Adrenal gland (tissue), 5 donors: ENCODE measurements around the gene EXOC6.

ENCODE experiments used
- CTCF ChIP-seq, 6 experiments: fragments of 450-650 bp in 4 of 6; fragments of 200-600 bp in 2 of 6; sonication (generic) in 1 of 6; IDR thresholded peaks; 1 replicate in 5 of 6; 2 replicates in 1 of 6; pipeline versions ENCODE4 v1.5.1 to v1.8.0; 2016 to 2021; ENCODE audit warnings: antibody characterized with exemption in 6 of 6, mild to moderate bottlenecking in 2 of 6, moderate library complexity in 1 of 6
- POLR2A ChIP-seq, 2 donors: fragments of 450-650 bp; IDR thresholded peaks; one replicate each; pipeline ENCODE4 v1.6.1; 2017; ENCODE audit warnings: antibody characterized with exemption in 2 of 2, mild to moderate bottlenecking in 2 of 2, moderate library complexity in 1 of 2
- donor health status: DM: no; HTN: no; CAD: no.

- TF ChIP-seq POLR2A (IDR thresholded peaks at IDR 0.05) (no peak), CTCF (IDR thresholded peaks at IDR 0.05) (no peak)
These were observed 255.6 kb downstream of the EXOC6 start for GRCh38 chr10:93103953-93104352.
